Heart left ventricle (tissue), 13 donors: ENCODE measurements around the gene UBE2E3.

Experiments used
- CTCF ChIP-seq, 12 donors: fragments of 200-600 bp; sonication (generic) in 4 of 12; IDR thresholded peaks; one replicate each; pipeline versions ENCODE4 v1.5.0 to v1.8.0; 2018 to 2022; ENCODE audit warnings: antibody characterized with exemption in 12 of 12, mild to moderate bottlenecking in 5 of 12
- POLR2A ChIP-seq, 2 donors: fragments of 450-650 bp; IDR thresholded peaks; one replicate each; pipeline ENCODE4 v1.6.1; 2017; ENCODE audit warnings: antibody characterized with exemption in 2 of 2, mild to moderate bottlenecking in 2 of 2, moderate library complexity in 2 of 2
- donor health status: ischemic (EF 13 %, LVEDD 7.1; RV severe dilation, severe dysfunction).
- donor health status: DM: no; HTN: yes; CAD: no.
- donor health status: DM: no; HTN: no; CAD: no.
- donor health status: ischemic (EF 25% LVEDD 6.9; RV normal size, moderate dysfunction).
- donor health status: ischemic (EF 25% LVEDD 5.7; RV mildly dilated, moderate dysfunction).
- donor health status: ischemic (EF 35%, LVEDD 5.7; RV mildly dilated, moderate dysfunction).
- donor health status: nonischemic (EF 11% LVEDD 7.7; RV severe dilation, severe dysfunction).
- donor health status: DM: yes; HTN: yes; CAD: no.
- donor health status: PGD.
- donor health status: ischemic (EF 29% LVEDD 5.4; RV normal size, mild dysfunction).
- donor health status: nonischemic (EF 23%, LVEDD 6.1; RV moderate dilation, normal function).

GRCh38 chr2:180953550-180953949, 26.9 kb upstream of the UBE2E3 start:
- TF ChIP-seq CTCF (IDR thresholded peaks at IDR 0.05): no peak
- TF ChIP-seq POLR2A (IDR thresholded peaks at IDR 0.05): no peak
